ENCODE data around the gene KAZN. TPM values are rescaled to one million over a fixed set of nuclear protein-coding genes. Genes with fewer than 3 reads are reported as not detected.

The KAZN gene
- total and polyA plus RNA-seq, 2 donors (not counting 1 experiment from before 2014, with no cell fraction given), result 3.4 to 5.0 TPM

GRCh38 chr1:14667651-14667984 is 69.1 kb downstream of the KAZN start:
- Histone ChIP-seq H4K20me1 (ENCODE audit: control insufficient read depth, extremely low read depth, insufficient read depth, low read length) (no peaks in the 10 kb centered on the region), H3K9ac (ENCODE audit: insufficient read depth, low read length) (no peak overlapping the region), H3K4me2 (ENCODE audit: extremely low read depth, insufficient read depth, low read length) (no peak overlapping the region), H3K27me3 (ENCODE audit: control insufficient read depth, insufficient read depth, low read length) (no peaks in the 10 kb centered on the region), H3K4me3 (replicated peaks in 1 of 4; ENCODE audit: control extremely low read depth in 1 of 4, insufficient read depth in 1 of 4, low read depth in 3 of 4, low read length in 4 of 4) (no peak overlapping the region), H3K36me3 (ENCODE audit: control insufficient read depth, insufficient read depth, low read length) (no peaks in the 10 kb centered on the region), H3K9me3 (ENCODE audit: control insufficient read depth, insufficient read depth, low read depth, low read length) (no peaks in the 10 kb centered on the region), H3K4me1 (ENCODE audit: control insufficient read depth, extremely low read depth, insufficient read depth, low read length) (no peaks in the 10 kb centered on the region), H3K27ac (ENCODE audit: insufficient read depth, low read length) (no peak overlapping the region), H3K79me2 (ENCODE audit: control insufficient read depth, insufficient read depth, low read length) (no peaks in the 10 kb centered on the region), H2AFZ (ENCODE audit: low read length) (no peak overlapping the region)
- TF ChIP-seq EZH2 (IDR thresholded peaks at IDR 0.05; ENCODE audit: low read length, missing control alignments) (no peak), CTCF (conservative IDR thresholded peaks at IDR 0.05 in 1 of 2, IDR thresholded peaks at IDR 0.05 in 1 of 2; ENCODE audit: low read depth in 1 of 2, low read length in 2 of 2) (no peak)
- DNase-seq (ENCODE audit: low read depth in 2 of 2), result no peak

- Histone ChIP-seq H3K4me1 (ENCODE audit: control insufficient read depth, extremely low read depth, insufficient read depth, low read length) (no peaks in the 10 kb centered on the region), H4K20me1 (ENCODE audit: control insufficient read depth, extremely low read depth, insufficient read depth, low read length) (no peaks in the 10 kb centered on the region), H3K9me3 (ENCODE audit: control insufficient read depth, insufficient read depth, low read depth, low read length) (no peaks in the 10 kb centered on the region), H3K27ac (ENCODE audit: insufficient read depth, low read length) (no peak overlapping the region), H3K27me3 (ENCODE audit: control insufficient read depth, insufficient read depth, low read length) (no peaks in the 10 kb centered on the region), H3K9ac (ENCODE audit: insufficient read depth, low read length) (no peak overlapping the region), H3K4me3 (replicated peaks in 1 of 4; ENCODE audit: control extremely low read depth in 1 of 4, insufficient read depth in 1 of 4, low read depth in 3 of 4, low read length in 4 of 4) (no peak overlapping the region), H3K36me3 (ENCODE audit: control insufficient read depth, insufficient read depth, low read length) (no peaks in the 10 kb centered on the region), H3K79me2 (ENCODE audit: control insufficient read depth, insufficient read depth, low read length) (no peaks in the 10 kb centered on the region), H3K4me2 (ENCODE audit: extremely low read depth, insufficient read depth, low read length) (no peak overlapping the region), H2AFZ (ENCODE audit: low read length) (no peak overlapping the region)
- no peak for TF ChIP-seq CTCF (conservative IDR thresholded peaks at IDR 0.05 in 1 of 2, IDR thresholded peaks at IDR 0.05 in 1 of 2; ENCODE audit: low read depth in 1 of 2, low read length in 2 of 2)
- TF ChIP-seq EZH2 (IDR thresholded peaks at IDR 0.05; ENCODE audit: low read length, missing control alignments), result no peak
- DNase-seq (ENCODE audit: low read depth in 2 of 2), result no peak
Measured at GRCh38 chr1:14668538-14668937, 70.1 kb downstream of the KAZN start.

- Histone ChIP-seq H3K4me3 (replicated peaks in 1 of 4; ENCODE audit: control extremely low read depth in 1 of 4, insufficient read depth in 1 of 4, low read depth in 3 of 4, low read length in 4 of 4) (no peak overlapping the region), H3K4me1 (ENCODE audit: control insufficient read depth, extremely low read depth, insufficient read depth, low read length) (no peaks in the 10 kb centered on the region), H3K27ac (ENCODE audit: insufficient read depth, low read length) (no peak overlapping the region), H4K20me1 (ENCODE audit: control insufficient read depth, extremely low read depth, insufficient read depth, low read length) (no peaks in the 10 kb centered on the region), H3K79me2 (ENCODE audit: control insufficient read depth, insufficient read depth, low read length) (no peaks in the 10 kb centered on the region), H3K36me3 (ENCODE audit: control insufficient read depth, insufficient read depth, low read length) (no peaks in the 10 kb centered on the region), H3K9me3 (ENCODE audit: control insufficient read depth, insufficient read depth, low read depth, low read length) (no peaks in the 10 kb centered on the region), H3K27me3 (ENCODE audit: control insufficient read depth, insufficient read depth, low read length) (no peaks in the 10 kb centered on the region), H3K9ac (ENCODE audit: insufficient read depth, low read length) (no peak overlapping the region), H3K4me2 (ENCODE audit: extremely low read depth, insufficient read depth, low read length) (no peak overlapping the region), H2AFZ (ENCODE audit: low read length) (no peak overlapping the region)
- DNase-seq (ENCODE audit: low read depth in 2 of 2), result no peak
- TF ChIP-seq CTCF (conservative IDR thresholded peaks at IDR 0.05 in 1 of 2, IDR thresholded peaks at IDR 0.05 in 1 of 2; ENCODE audit: low read depth in 1 of 2, low read length in 2 of 2) (no peak), EZH2 (IDR thresholded peaks at IDR 0.05; ENCODE audit: low read length, missing control alignments) (no peak)
Measured at GRCh38 chr1:14672005-14672404, 73.5 kb downstream of the KAZN start.

Data from fibroblast of lung (primary cell).